22Rv1 (cell line): ENCODE data around the gene TMEM190.
A peak's percentile ranks its signal among the peaks of the same experiment; 100 is the strongest.
"Not testable (repeated sequence)": the region's sequence is repeated elsewhere in the genome, so short reads cannot be mapped to it uniquely, and the experiment has no call there.

ENCODE experiments used
- H3K27ac ChIP-seq: fragments of 450-650 bp; 2 replicates; pipeline ENCODE4 v1.5.1; 2017
- CTCF ChIP-seq: fragments of 450-650 bp; IDR thresholded peaks from 2 replicates; pipeline ENCODE4 v1.5.1; 2017; ENCODE audit warnings: mild to moderate bottlenecking
- ZFX ChIP-seq: fragments of 450-650 bp; IDR thresholded peaks from 2 replicates; pipeline ENCODE4 v1.6.1; 2017; ENCODE audit warnings: antibody characterized with exemption, borderline replicate concordance

Gene TMEM190

GRCh38 chr19:55376241-55376933 lies at the start of gene TMEM190:
TSS of gene TMEM190 (plus strand) at chr19:55376826. CDS start at chr19:55376854, 28 bp downstream.
- TF ChIP-seq ZFX (no peak), CTCF (no peak)

GRCh38 chr19:55328774-55329318 lies 47.8 kb upstream of the TMEM190 start:
- not testable (repeated sequence) for H3K27ac ChIP-seq

More at GRCh38 chr19:55376241-55376933, at the start of gene TMEM190:
- H3K27ac ChIP-seq: peak within 1 kb of the TSS; percentile 25; the same call in 1 of the 2 replicates

- H3K27ac ChIP-seq: not testable (repeated sequence)
Measured at GRCh38 chr19:55329791-55330190, 46.8 kb upstream of the TMEM190 start.

DNA sequence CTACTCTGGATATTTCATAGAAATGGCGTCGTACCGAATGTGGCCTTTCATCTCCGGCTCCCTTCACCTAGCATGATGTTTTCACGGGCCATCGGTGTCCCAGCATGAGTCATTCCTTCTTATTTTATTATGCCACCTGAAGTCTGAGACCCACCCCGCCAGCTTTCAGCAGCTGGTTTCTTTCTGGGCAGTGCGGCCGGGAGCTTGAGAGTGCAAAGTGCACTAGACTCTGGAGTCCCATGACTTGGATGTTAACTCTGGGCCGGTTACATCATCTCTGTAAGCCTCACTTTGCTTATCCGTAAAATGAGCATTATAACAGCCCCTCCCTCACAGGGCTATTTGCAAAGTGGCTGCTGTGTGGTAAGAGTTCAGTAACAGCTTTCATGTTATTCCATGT lies 42.8 kb upstream of the TMEM190 start:
- TF ChIP-seq CTCF (no peak), ZFX (no peak)
- no peak overlapping the region for H3K27ac ChIP-seq

DNA sequence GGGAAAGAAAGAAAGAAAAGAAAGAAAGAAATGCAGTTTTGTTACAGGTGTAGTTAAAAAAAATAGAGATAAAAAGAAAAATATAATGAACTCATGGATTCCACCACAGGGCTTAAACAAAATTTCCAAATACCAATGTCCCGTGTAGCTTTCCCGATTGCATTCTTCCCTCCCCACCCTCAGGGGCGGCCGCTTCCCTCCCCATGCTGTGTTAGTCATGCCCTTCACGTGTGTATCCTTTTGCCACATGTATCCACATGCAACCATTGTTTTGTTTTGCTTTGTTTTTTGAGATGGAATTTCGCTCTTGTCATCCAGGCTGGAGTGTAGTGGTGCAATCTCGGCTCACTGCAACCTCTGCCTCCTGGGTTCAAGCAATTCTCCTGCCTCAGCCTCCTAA lies 40.5 kb upstream of the TMEM190 start:
- TF ChIP-seq CTCF (no peak), ZFX (no peak)
- H3K27ac ChIP-seq: no peak overlapping the region

DNA sequence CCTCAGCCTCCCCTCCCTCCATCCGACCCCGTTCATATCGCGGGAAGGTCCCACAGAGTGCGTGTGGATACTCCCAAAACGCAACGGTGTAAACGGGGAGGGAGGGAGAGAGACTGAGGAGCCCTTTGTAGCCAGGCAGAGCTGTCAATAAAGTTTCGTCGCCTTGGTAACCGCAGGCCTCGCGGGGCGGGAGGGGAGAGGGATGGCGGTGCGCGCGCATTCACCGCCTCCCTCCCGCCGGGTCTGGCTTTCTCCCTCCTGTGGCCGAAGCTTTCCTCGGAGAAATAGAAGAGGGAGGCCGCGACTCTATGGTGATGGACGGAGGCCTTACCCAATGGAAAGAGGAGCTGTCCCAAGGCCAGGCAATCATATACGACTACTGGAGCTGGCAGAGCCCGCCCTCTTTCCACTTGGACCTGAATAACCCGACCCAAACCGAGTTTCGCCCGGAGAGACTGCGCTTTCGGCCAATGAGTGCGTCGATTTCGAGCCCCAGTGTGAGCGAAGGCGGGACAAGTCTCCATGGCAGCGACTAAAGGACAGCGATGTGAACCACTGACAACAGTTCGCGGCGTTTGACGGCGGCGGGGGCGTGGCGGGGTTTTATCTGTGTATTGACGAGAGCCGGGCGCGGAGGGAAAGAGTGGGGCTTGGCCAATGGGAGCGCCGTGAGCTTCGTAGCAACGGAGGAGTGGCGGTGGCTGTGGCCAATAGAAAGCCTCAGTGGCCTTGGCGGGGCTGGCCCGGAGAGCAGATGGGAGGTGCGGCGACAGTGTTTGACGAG lies 37.3 kb upstream of the TMEM190 start, which contains the start of gene KMT5C:
TSS of gene KMT5C (plus strand) at position 772 of the 784 bp plus-strand sequence. CDS start 2,061 bp downstream, outside the sequence.
- peak within 1 kb of the TSS; percentile 97 for H3K27ac ChIP-seq
- TF ChIP-seq ZFX (no peak), CTCF (peak; percentile 34; the same call in 1 of the 2 replicates)

DNA sequence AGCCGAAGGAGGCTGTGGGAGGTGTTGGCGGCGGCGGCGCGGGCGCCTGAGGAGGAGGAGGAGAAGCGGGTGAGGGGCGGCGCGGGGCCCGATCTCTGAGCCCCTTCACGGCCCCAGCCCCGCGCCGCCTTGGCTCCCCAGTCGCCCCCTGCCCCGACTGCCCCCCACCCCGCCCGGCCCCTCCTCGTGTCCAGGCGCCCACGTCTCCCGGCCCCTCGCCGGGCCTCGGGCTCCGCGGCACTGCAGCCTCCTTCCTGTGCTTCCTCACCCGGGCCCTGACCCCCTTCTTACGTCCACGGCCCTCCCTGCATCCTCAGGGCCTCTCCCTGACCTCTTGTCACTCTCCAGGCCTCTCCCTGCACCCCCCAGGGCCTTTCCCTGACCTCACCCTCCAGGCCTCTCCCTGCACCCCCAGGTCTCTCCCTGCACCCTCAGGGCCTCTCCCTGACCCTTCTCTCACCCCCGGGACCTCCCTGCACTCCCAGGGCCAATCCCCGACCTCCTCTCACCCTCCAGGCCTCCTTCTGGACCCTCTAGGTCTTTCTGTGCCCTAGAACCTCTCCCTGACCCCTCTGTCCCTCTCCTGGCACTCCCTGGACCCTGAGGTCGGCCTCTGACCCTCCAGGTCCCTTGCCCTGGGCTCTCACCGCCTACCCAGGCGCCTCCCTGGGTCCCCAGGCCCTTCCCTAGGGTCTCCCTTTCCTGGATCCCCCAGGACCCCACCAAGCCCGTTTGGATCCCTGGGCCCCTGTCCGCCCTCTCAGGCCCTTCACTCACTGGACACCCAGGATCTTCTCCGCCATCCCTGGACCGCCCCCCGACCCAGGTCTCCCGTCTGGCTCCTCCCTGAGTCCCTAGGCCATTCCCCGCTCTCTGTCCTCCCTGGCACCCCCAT lies 36.5 kb upstream of the TMEM190 start:
- peak overlapping the region; percentile 97 for H3K27ac ChIP-seq
- no peak for TF ChIP-seq ZFX
- TF ChIP-seq CTCF: no peak
